Endothelial cell of umbilical vein (primary cell): Measurements from ENCODE around the gene RBFOX1. TPM values are rescaled to one million over a fixed set of nuclear protein-coding genes. Genes with fewer than 3 reads are reported as not detected.

ENCODE experiments used
- BruUV-seq: library from RNA; stranded (reverse); fragments of 400-500 nt; replicated peaks from 2 replicates; lab custom pipeline; 2021; lab: Mats Ljungman, UMichigan
- CTCF ChIA-PET: fragments of 300-600, 350-600 bp; sonication (Branson Sonifier 250); formaldehyde crosslinking; loops from one replicate; lab custom pipeline; 2021; ENCODE audit warnings: antibody characterized with exemption, inconsistent platforms; lab: Charles Lee
- POLR2A ChIA-PET: fragments of 300-600, 350-600 bp; sonication (Branson Sonifier 250); formaldehyde crosslinking; loops from one replicate; lab custom pipeline; 2021; ENCODE audit warnings: antibody characterized with exemption, inconsistent platforms; lab: Charles Lee
- DNase-seq: peaks from one replicate; pipeline ENCODE4 v3.0.0-alpha.2; 2011; ENCODE audit warnings: low read depth, low spot score
- FAIRE-seq: peaks from 2 replicates; lab custom pipeline; 2011; peaks lifted over from hg19 to GRCh38; lab: Jason Lieb, UNC
- H2AFZ ChIP-seq: 2 replicates; pipeline ENCODE4 v1.6.0; 2012; ENCODE audit warnings: low read depth, low read length, control low read depth, inconsistent platforms
- H3K27ac ChIP-seq: 2 replicates; pipeline ENCODE4 v1.5.1; 2011; ENCODE audit warnings: low read depth, mild to moderate bottlenecking, control low read depth, low read length, moderate library complexity; ENCODE audit not compliant: insufficient read depth
- H3K27me3 ChIP-seq, 2 experiments: 2 replicates each; pipeline versions ENCODE4 v1.6.0 to v1.6.1; 2011; ENCODE audit warnings: low read length in 2 of 2, mixed read lengths in 1 of 2; ENCODE audit not compliant: control insufficient read depth in 2 of 2, insufficient read depth in 2 of 2
- H3K36me3 ChIP-seq, 2 experiments: 2 replicates in 1 of 2; 3 replicates in 1 of 2; pipeline ENCODE4 v1.5.1; 2011; ENCODE audit warnings: low read length in 2 of 2, mild to moderate bottlenecking in 1 of 2, moderate library complexity in 1 of 2; ENCODE audit not compliant: control insufficient read depth in 2 of 2, insufficient read depth in 2 of 2; ENCODE audit errors: extremely low read depth in 1 of 2
- H3K4me1 ChIP-seq: 3 replicates; pipeline ENCODE4 v1.5.1; 2011; ENCODE audit warnings: mild to moderate bottlenecking, low read length; ENCODE audit not compliant: control insufficient read depth, insufficient read depth; ENCODE audit errors: extremely low read depth
- H3K4me2 ChIP-seq: 2 replicates; pipeline ENCODE4 v1.6.1; 2011; ENCODE audit warnings: low read length, control low read depth, mixed read lengths; ENCODE audit not compliant: insufficient read depth
- H3K4me3 ChIP-seq, 3 experiments: fragments of 200-600 bp in 1 of 3; sonication (generic), shearing (Covaris generic) in 1 of 3; replicated peaks in 1 of 3; 2 replicates each; pipeline ENCODE4 v1.5.1; 2011 to 2016; ENCODE audit warnings: control low read depth in 3 of 3, low read length in 3 of 3, mild to moderate bottlenecking in 2 of 3, inconsistent platforms in 1 of 3, low read depth in 1 of 3, moderate library complexity in 1 of 3; ENCODE audit not compliant: insufficient read depth in 1 of 3
- H3K79me2 ChIP-seq: 2 replicates; pipeline ENCODE4 v1.6.0; 2012; ENCODE audit warnings: low read length, inconsistent platforms; ENCODE audit not compliant: control insufficient read depth, insufficient read depth
- H3K9ac ChIP-seq: replicated peaks from 2 replicates; pipeline ENCODE3; 2011; ENCODE audit warnings: low read length, control low read depth; ENCODE audit not compliant: insufficient read depth; ENCODE audit errors: extremely low read depth
- H3K9me1 ChIP-seq: replicated peaks from 3 replicates; pipeline ENCODE4 v1.6.0; 2011; ENCODE audit warnings: mild to moderate bottlenecking, low read length; ENCODE audit not compliant: control insufficient read depth, insufficient read depth; ENCODE audit errors: extremely low read depth
- H3K9me3 ChIP-seq: replicated peaks from 2 replicates; pipeline ENCODE4 v1.5.1; 2012; ENCODE audit warnings: low read length, inconsistent platforms; ENCODE audit not compliant: control insufficient read depth, insufficient read depth
- H4K20me1 ChIP-seq: replicated peaks from 2 replicates; pipeline ENCODE3; 2011; ENCODE audit warnings: mild to moderate bottlenecking, low read length; ENCODE audit not compliant: control insufficient read depth, insufficient read depth; ENCODE audit errors: extremely low read depth
- CTCF ChIP-seq, 2 donors: IDR thresholded peaks; 1 replicate in 1 of 2; 2 replicates in 1 of 2; pipeline ENCODE4 v1.5.1; 2011; ENCODE audit warnings: low read length in 2 of 2, mild to moderate bottlenecking in 2 of 2, moderate library complexity in 2 of 2, control low read depth in 1 of 2, inconsistent platforms in 1 of 2, low read depth in 1 of 2; ENCODE audit not compliant: insufficient read depth in 1 of 2; ENCODE audit errors: extremely low read depth in 1 of 2
- MAX ChIP-seq: IDR thresholded peaks from 2 replicates; pipeline ENCODE4 v1.6.1; 2011; ENCODE audit not compliant: insufficient read depth, insufficient read length
- MYC ChIP-seq: IDR thresholded peaks from one replicate; pipeline ENCODE4 v1.6.1; 2011; ENCODE audit warnings: mild to moderate bottlenecking, low read depth, low read length
- POLR2AphosphoS5 ChIP-seq: IDR thresholded peaks from 2 replicates; pipeline ENCODE4 v1.6.1; 2012; ENCODE audit warnings: low read depth, mild to moderate bottlenecking, control low read depth, low read length, moderate library complexity; ENCODE audit not compliant: insufficient read depth
- dilution Hi-C: fragments of 300-500 bp; cut with MboI; formaldehyde crosslinking; loops from one replicate; pipeline ENCODE4 v1.15.0; 2019; ENCODE audit warnings: low sequenced_read_pairs; ENCODE audit not compliant: extremely low pct_ligation_motif_present
- intact Hi-C: fragments of 100-400 bp; cut with micrococcal nuclease; formaldehyde crosslinking; loops from one replicate; pipeline ENCODE4 v1.10.0; 2022
- polyA plus RNA-seq, 4 experiments: library from polyadenylated mRNA; depleted of rRNA in 3 of 4; stranded (reverse) in 3 of 4; unstranded in 1 of 4; fragments of >200 nt; gene quantifications; 2 replicates each; pipeline versions ENCODE4 v1.2.1 to v1.2.3, GENCODE V29; 2011 to 2012; ENCODE audit warnings: missing spikeins in 1 of 4
- total RNA-seq: library from RNA; stranded (reverse); gene quantifications from 2 replicates; pipeline ENCODE4 v1.2.3, GENCODE V29; 2021

The RBFOX1 gene
- total and polyA plus RNA-seq, 2 donors (not counting 3 experiments of a cell fraction or from before 2014, with no cell fraction given) = not detected

- Histone ChIP-seq H3K4me1 (no peaks in the 10 kb centered on the region), H2AFZ (no peak overlapping the region), H3K9me3 (peaks cover 10% of the 10 kb centered on the region), H4K20me1 (no peaks in the 10 kb centered on the region), H3K9ac (no peak overlapping the region), H3K36me3 (no peaks in the 10 kb centered on the region), H3K4me3 (no peak overlapping the region), H3K79me2 (no peaks in the 10 kb centered on the region), H3K9me1 (no peaks in the 10 kb centered on the region), H3K27me3 (no peaks in the 10 kb centered on the region), H3K4me2 (no peak overlapping the region), H3K27ac (no peak overlapping the region)
- no TSS peak for BruUV-seq
- FAIRE-seq (no peak), DNase-seq (no peak)
- TF ChIP-seq POLR2AphosphoS5 = no peak
- no peak for TF ChIP-seq MYC
- TF ChIP-seq CTCF (IDR thresholded peaks at IDR 0.05; ENCODE audit: extremely low read depth in 1 of 2, insufficient read depth in 1 of 2, low read depth in 1 of 2, low read length in 2 of 2) = no peak
- TF ChIP-seq MAX = no peak
- POLR2A ChIA-PET = no interaction called here
- intact Hi-C loops (no loop called here), dilution Hi-C loops (no loop called here)
- CTCF ChIA-PET = no interaction called here
Observed at GRCh38 chr16:7343243-7343642, 10.6 kb downstream of the RBFOX1 start.
